ENCODE measurements around the gene GRB10. TPM values are rescaled to one million over a fixed set of nuclear protein-coding genes. Genes with fewer than 3 reads are reported as not detected.

Gene GRB10
- total and polyA plus RNA-seq, 2 of the 8 experiments (the other 6 are each of a cell fraction or from before 2014, with no cell fraction given): 35.7 to 97.0 TPM

DNA sequence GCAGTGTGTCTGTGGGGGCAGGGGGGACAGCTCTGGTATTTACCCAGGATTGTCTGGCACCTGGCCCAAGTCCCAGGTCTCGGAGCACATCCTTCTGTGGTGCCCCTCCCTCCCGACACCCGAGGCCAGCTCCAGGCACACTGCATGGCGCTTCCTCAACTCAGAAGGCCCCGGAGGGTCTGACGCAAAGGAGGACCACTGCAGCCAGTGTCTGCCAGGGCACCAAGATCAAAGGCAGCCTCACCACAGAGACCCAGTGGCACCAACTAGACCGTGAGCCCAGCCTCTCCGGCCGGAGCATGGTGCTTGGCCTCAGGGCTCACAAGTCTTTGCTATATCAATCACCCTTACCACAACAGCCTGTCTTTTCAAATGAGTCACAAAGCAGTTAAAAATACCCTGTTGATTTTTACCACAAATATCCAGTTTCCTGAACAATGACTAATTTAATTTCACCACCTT, 118.2 kb downstream of the GRB10 start:
- H2BK120ac ChIP-seq (replicated peaks; ENCODE audit: low read depth, low read length): no peak overlapping the region
- no peak overlapping the region for H3K4me3 ChIP-seq (ENCODE audit: extremely low read depth in 1 of 4, insufficient read depth in 2 of 4, low read depth in 3 of 4, low read length in 4 of 4)
- no peaks in the 10 kb centered on the region for H3K9me3 ChIP-seq (ENCODE audit: insufficient read depth in 2 of 2, low read depth in 1 of 2, low read length in 1 of 2)
- peaks cover 0 to 12% of the 10 kb centered on the region in 2 experiments; a peak in 2 of 4 replicates for H3K79me2 ChIP-seq (ENCODE audit: control insufficient read depth in 1 of 2, insufficient read depth in 2 of 2, low read length in 2 of 2)
- H3K36me3 ChIP-seq (ENCODE audit: control insufficient read depth in 2 of 4, insufficient read depth in 4 of 4, low read length in 3 of 4): peaks cover 0 to 12% (median 6%) of the 10 kb centered on the region in 4 experiments; a peak in 4 of 8 replicates
- CTCF ChIA-PET (ENCODE audit: partially characterized antibody): interaction anchor here (0.6 to 3.0 kb wide), 3 partner anchors 7 to 69 kb away, joined by 3 to 8 read pairs (median 4); no protein-coding TSS in a partner anchor
- H3K14ac ChIP-seq (ENCODE audit: insufficient read length): no peak overlapping the region
- DNase-seq (ENCODE audit: low read depth in 1 of 2, low spot score in 2 of 2) (no peak), FAIRE-seq (no peak)
- no peak overlapping the region for H3K56ac ChIP-seq (replicated peaks; ENCODE audit: insufficient read length, low read depth, low read length)
- no peaks in the 10 kb centered on the region for H3K27me3 ChIP-seq (replicated peaks in 1 of 4; ENCODE audit: control insufficient read depth in 3 of 4, extremely low read depth in 1 of 4, insufficient read depth in 3 of 4, low read length in 3 of 4)
- no peaks in the 10 kb centered on the region for H3K4me1 ChIP-seq (replicated peaks in 1 of 4; ENCODE audit: control insufficient read depth in 3 of 4, insufficient read depth in 4 of 4, low read length in 3 of 4)
- POLR2A ChIA-PET (ENCODE audit: partially characterized antibody): no interaction called here
- H4K20me1 ChIP-seq (replicated peaks in 1 of 2; ENCODE audit: control insufficient read depth in 1 of 2, insufficient read depth in 2 of 2, low read length in 2 of 2): peaks cover 5% of the 10 kb centered on the region in 2 experiments
- no peak overlapping the region for H3K4me2 ChIP-seq (ENCODE audit: insufficient read depth in 1 of 2, low read depth in 2 of 2, low read length in 2 of 2)
- H3K18ac ChIP-seq (ENCODE audit: extremely low read depth, low read length): no peak overlapping the region
- no peak overlapping the region for H3K23ac ChIP-seq (ENCODE audit: insufficient read length)
- no peak overlapping the region for H4K5ac ChIP-seq (ENCODE audit: insufficient read length, low read depth, low read length)
- no peak overlapping the region for H2BK20ac ChIP-seq (ENCODE audit: low read length)
- no peak overlapping the region for H2AFZ ChIP-seq (ENCODE audit: low read length)
- H4K91ac ChIP-seq (replicated peaks; ENCODE audit: insufficient read length, low read length): no peak overlapping the region
- H2AK5ac ChIP-seq (ENCODE audit: low read depth, low read length): no peak overlapping the region
- H3K23me2 ChIP-seq (ENCODE audit: low read depth, low read length): no peaks in the 10 kb centered on the region
- WGBS, 2 experiments (ENCODE audit: extremely low coverage in 1 of 2, insufficient coverage in 1 of 2, insufficient read length in 1 of 2, insufficient replicate concordance in 2 of 2, low coverage in 1 of 2, low lambda C conversion rate in 2 of 2, missing lambda C conversion rate in 1 of 2): 97% methylated on average over 9 of the region's 9 CpGs; no CpG with 5 or more reads in 1 of the 2 experiments
- no peak overlapping the region for H2BK12ac ChIP-seq (ENCODE audit: low read depth, low read length)
- H2BK5ac ChIP-seq (ENCODE audit: low read depth, low read length): no peak overlapping the region
- no peak overlapping the region for H2BK15ac ChIP-seq (ENCODE audit: low read length)
- peak overlapping the region; percentile 53; the same call in 1 of the 2 replicates for H4K8ac ChIP-seq (ENCODE audit: extremely low read depth, insufficient read depth, low read length)
- H3K79me1 ChIP-seq (ENCODE audit: low read depth, low read length): peaks cover 14% of the 10 kb centered on the region
- H3K9ac ChIP-seq (replicated peaks in 1 of 4; ENCODE audit: extremely low read depth in 1 of 4, low read depth in 3 of 4, low read length in 3 of 4): no peak overlapping the region
- H3K27ac ChIP-seq (ENCODE audit: low read depth, low read length): no peak overlapping the region
- no peak overlapping the region for H3K4ac ChIP-seq (replicated peaks; ENCODE audit: insufficient read length, low read depth, low read length)
- TF ChIP-seq KDM4A (IDR thresholded peaks at IDR 0.05; ENCODE audit: low read depth, low read length, severe bottlenecking) (no peak), POU5F1 (IDR thresholded peaks at IDR 0.05; ENCODE audit: low read depth, low read length) (no peak), BACH1 (IDR thresholded peaks at IDR 0.05; ENCODE audit: low read length) (no peak), NANOG (IDR thresholded peaks at IDR 0.05; ENCODE audit: insufficient read depth, low read depth, low read length, poor library complexity, severe bottlenecking) (no peak), RBBP5 (IDR thresholded peaks at IDR 0.05; ENCODE audit: borderline replicate concordance, low read depth, low read length) (no peak), SRF (IDR thresholded peaks at IDR 0.05; ENCODE audit: low read depth, low read length) (no peak), KDM5A (IDR thresholded peaks at IDR 0.05; ENCODE audit: low read length) (no peak), RNF2 (IDR thresholded peaks at IDR 0.05; ENCODE audit: borderline replicate concordance, low read depth, low read length, missing control alignments, poor library complexity, severe bottlenecking) (no peak), RAD21 (IDR thresholded peaks at IDR 0.05 in 1 of 2, conservative IDR thresholded peaks at IDR 0.05 in 1 of 2; ENCODE audit: low read depth in 2 of 2, low read length in 2 of 2) (no peak), POLR2AphosphoS5 (IDR thresholded peaks at IDR 0.05; ENCODE audit: low read depth, low read length) (no peak), RXRA (IDR thresholded peaks at IDR 0.05; ENCODE audit: insufficient read depth, low read depth, low read length) (no peak)
- TF ChIP-seq, protein P1, sequence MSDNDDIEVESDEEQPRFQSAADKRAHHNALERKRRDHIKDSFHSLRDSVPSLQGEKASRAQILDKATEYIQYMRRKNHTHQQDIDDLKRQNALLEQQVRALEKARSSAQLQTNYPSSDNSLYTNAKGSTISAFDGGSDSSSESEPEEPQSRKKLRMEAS (IDR thresholded peaks at IDR 0.05): no peak

All from H1 (cell line).